T-helper 17 cell (primary cell): Measurements from ENCODE around the gene CSTF1. TPM values are rescaled to one million over a fixed set of nuclear protein-coding genes. Genes with fewer than 3 reads are reported as not detected.
A peak's percentile ranks its signal among the peaks of the same experiment; 100 is the strongest.
"Not testable (repeated sequence)": the region's sequence is repeated elsewhere in the genome, so short reads cannot be mapped to it uniquely, and the experiment has no call there.

Experiments
- ATAC-seq: fragments of 150-1000 bp; cut with Tn5 transposase; 2 replicates; pipeline ENCODE4 v1.10.0; 2021; ENCODE audit warnings: mild to moderate bottlenecking, moderate library complexity
- DNase-seq, 3 donors: peaks; one replicate each; pipeline versions ENCODE4 v3.0.0 to v3.0.0-alpha.2; 2020 to 2021
- H3K9me3 ChIP-seq: one replicate; pipeline ENCODE4 v1.7.0; 2013; ENCODE audit warnings: low read length, mild to moderate bottlenecking; ENCODE audit not compliant: control insufficient read depth, poor library complexity, severe bottlenecking
- H3K27ac Mint-ChIP-seq: one replicate; pipeline ENCODE4 v1.8.0; 2022; ENCODE audit warnings: mild to moderate bottlenecking, moderate library complexity, mixed read lengths
- H3K27me3 Mint-ChIP-seq: one replicate; pipeline ENCODE4 v1.8.0; 2022; ENCODE audit warnings: mixed read lengths
- H3K36me3 Mint-ChIP-seq: one replicate; pipeline ENCODE4 v1.8.0; 2022; ENCODE audit warnings: low read depth, mixed read lengths
- H3K4me1 Mint-ChIP-seq: one replicate; pipeline ENCODE4 v1.8.0; 2022; ENCODE audit warnings: mild to moderate bottlenecking, mixed read lengths
- H3K4me3 Mint-ChIP-seq: one replicate; pipeline ENCODE4 v1.8.0; 2022; ENCODE audit warnings: mild to moderate bottlenecking, moderate library complexity, mixed read lengths
- total RNA-seq, 4 donors: library from RNA in 2 of 4; stranded (reverse) in 2 of 4; gene quantifications; one replicate each; pipeline ENCODE4 v1.2.3 and lab custom pipeline; 2022 to 2026

Gene CSTF1
- total RNA-seq, 2 donors from 2014 or later, result 21.8 to 23.7 TPM

DNA sequence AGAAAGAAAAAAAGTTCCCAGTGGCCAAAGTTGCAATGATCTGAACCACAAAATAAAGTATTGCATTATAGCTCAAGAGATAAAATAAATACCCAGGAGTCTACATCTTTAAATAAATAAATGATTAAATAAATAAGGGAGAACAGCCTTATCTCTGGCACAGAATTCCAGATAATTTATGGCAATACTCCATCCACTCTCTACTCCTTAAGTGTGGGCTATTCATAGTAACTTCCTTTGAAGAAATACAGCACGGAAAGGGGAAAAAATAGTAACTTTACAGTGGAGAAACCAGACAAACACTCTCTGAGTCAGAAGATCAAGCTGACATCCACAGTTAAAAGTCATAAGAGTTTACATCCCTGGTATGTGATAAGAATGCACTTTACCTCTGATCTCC is 12.1 kb upstream of the CSTF1 start:
- H3K27ac Mint-ChIP-seq, result no peak overlapping the region
- ATAC-seq (no peak), DNase-seq (no peak)
- H3K4me1 Mint-ChIP-seq, result peaks cover 8% of the 10 kb centered on the region
- H3K36me3 Mint-ChIP-seq, result peaks cover 3% of the 10 kb centered on the region
- H3K4me3 Mint-ChIP-seq, result no peak overlapping the region
- H3K9me3 ChIP-seq, result no peaks in the 10 kb centered on the region
- no peaks in the 10 kb centered on the region for H3K27me3 Mint-ChIP-seq

DNA sequence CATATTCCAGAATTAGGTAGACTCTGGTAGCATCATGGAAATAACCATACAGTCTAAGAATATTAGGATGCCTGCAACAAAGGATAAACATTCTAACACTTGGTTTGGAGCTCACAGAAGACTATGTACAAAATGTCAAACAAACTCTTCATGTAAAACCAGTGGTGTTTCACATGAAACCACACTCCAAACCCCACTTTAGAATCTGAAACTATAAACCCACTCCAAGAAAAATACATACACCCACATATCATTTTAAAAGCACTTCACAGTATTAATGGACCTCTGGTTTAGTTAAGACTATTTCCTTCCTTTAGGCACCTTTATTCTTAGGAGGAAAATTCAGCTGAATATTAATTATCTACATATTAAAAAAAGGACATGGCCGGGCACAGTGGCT is 10.9 kb upstream of the CSTF1 start:
- no peak overlapping the region for H3K4me3 Mint-ChIP-seq
- H3K27ac Mint-ChIP-seq, result no peak overlapping the region
- H3K36me3 Mint-ChIP-seq, result peaks cover 3% of the 10 kb centered on the region
- ATAC-seq, result no peak
- H3K4me1 Mint-ChIP-seq, result peaks cover 4% of the 10 kb centered on the region
- no peaks in the 10 kb centered on the region for H3K27me3 Mint-ChIP-seq
- H3K9me3 ChIP-seq, result no peaks in the 10 kb centered on the region
- no peak for DNase-seq

DNA sequence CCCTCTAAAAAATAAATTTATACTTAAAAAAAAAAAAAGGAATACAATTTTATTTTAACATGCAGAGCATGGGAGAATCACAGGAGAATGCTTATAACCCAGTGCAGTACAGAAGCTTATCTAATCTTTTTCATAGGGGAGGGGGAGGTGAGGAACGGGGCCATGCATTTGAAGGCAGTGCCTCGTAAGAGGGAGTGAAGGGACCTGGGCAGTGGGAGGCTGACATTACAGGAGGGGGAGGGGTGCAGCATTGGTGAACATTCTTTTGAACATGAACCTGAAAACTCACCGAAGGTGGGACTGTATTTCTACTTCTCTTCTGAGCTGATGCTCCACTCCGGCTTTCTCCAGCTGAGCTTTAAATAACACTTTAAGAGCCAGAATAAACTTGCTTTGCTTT is 9.7 kb upstream of the CSTF1 start:
- H3K4me1 Mint-ChIP-seq, result peaks cover 4% of the 10 kb centered on the region
- no peak overlapping the region for H3K4me3 Mint-ChIP-seq
- H3K27me3 Mint-ChIP-seq, result no peaks in the 10 kb centered on the region
- peaks cover 3% of the 10 kb centered on the region for H3K36me3 Mint-ChIP-seq
- DNase-seq (no peak), ATAC-seq (no peak)
- H3K9me3 ChIP-seq, result no peaks in the 10 kb centered on the region
- no peak overlapping the region for H3K27ac Mint-ChIP-seq

DNA sequence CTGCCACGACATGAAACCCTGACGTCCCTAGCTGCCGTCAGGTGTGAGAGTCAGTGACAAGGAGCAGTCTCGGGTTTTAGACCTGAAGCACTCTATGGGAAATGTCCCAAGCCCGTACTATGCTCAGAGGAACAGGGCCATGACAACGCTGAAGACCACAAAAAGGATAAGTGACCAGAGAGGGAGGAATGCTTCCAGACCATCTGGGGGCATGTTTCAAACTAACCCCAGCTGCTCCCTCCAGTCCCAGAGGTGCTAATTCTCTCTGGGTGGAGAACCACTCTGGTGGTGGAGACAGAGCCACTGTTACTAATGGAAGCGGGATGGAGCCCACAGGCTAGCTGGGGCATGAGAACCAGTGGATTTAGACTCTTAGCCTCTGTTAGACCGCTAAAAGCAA is 9.1 kb upstream of the CSTF1 start:
- Mint-ChIP-seq H3K27ac (no peak overlapping the region), H3K27me3 (no peaks in the 10 kb centered on the region), H3K4me1 (peaks cover 4% of the 10 kb centered on the region), H3K4me3 (no peak overlapping the region), H3K36me3 (peaks cover 3% of the 10 kb centered on the region)
- ATAC-seq (no peak), DNase-seq (no peak)
- no peaks in the 10 kb centered on the region for H3K9me3 ChIP-seq

DNA sequence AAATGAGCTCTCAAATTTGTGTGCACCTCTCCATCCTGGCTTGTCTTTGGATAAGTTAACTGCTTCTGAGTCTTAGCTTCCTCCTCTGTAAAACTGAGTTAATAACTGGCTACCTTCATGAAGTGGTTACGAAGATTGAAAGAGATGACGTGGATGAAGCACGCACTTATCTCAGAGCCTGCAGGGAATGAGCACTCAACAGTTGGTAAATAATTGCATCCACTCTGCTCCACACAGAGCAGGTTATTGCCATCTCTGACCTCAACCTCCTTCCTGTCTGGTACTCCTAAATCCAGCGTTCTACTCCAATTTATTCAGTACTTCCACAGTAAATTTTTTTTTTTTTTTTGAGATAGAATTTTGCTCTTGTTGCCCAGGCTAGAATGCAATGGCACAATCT is 7.3 kb upstream of the CSTF1 start:
- H3K4me1 Mint-ChIP-seq, result peaks cover 10% of the 10 kb centered on the region

DNA sequence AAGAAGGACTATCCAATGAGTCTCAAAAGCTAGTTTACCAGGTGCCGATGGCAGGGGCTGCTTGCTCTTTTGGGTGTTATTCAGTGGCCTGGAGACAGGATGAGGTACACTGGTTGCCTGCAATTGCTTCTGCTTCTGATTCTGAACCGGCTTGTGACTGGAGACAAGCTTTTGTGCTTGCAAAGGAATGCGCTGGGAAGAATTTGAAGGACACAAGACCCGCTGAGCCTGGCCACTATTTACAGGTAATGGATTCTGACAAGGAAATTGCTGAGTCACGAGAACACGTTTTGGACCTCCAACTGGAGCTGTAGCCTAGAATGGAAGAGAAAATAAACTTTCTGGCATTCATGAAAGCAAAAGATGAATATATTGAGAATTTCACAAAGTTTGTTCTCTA is 6.2 kb upstream of the CSTF1 start:
- Mint-ChIP-seq H3K27ac (peak overlapping the region; percentile 70), H3K4me3 (no peak overlapping the region), H3K27me3 (no peaks in the 10 kb centered on the region), H3K4me1 (peaks cover 13% of the 10 kb centered on the region), H3K36me3 (peaks cover 9% of the 10 kb centered on the region)
- no peak for ATAC-seq
- H3K9me3 ChIP-seq, result no peaks in the 10 kb centered on the region
- no peak for DNase-seq

More for the DNA sequence above, 7.3 kb upstream of the CSTF1 start:
- H3K9me3 ChIP-seq, result no peaks in the 10 kb centered on the region
- H3K36me3 Mint-ChIP-seq, result peaks cover 9% of the 10 kb centered on the region
- H3K4me3 Mint-ChIP-seq, result no peak overlapping the region
- H3K27ac Mint-ChIP-seq, result no peak overlapping the region
- no peak for ATAC-seq
- no peak for DNase-seq
- H3K27me3 Mint-ChIP-seq, result no peaks in the 10 kb centered on the region

DNA sequence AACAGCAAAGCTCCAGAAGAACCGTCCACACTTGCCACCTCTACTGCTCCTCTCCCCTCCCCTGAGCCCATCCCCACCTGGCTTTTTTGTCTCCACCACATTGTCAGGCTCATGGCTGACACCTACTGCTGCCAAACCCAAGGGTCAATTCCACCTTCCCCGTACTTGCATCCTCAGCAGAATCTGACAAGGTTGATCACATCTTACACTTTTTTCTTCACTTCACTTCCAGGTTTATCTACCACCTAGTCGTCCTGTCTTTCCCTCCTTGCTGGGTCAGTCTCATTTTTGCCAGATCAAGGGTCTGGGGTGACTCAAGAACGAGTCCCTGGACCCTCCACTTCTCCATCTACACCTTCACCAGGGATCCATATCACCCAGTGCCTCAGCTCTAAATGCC is 3.6 kb upstream of the CSTF1 start:
- Mint-ChIP-seq H3K4me3 (no peak overlapping the region), H3K27ac (no peak overlapping the region), H3K27me3 (no peaks in the 10 kb centered on the region), H3K36me3 (peaks cover 9% of the 10 kb centered on the region), H3K4me1 (peaks cover 15% of the 10 kb centered on the region)
- ATAC-seq (no peak), DNase-seq (no peak)
- H3K9me3 ChIP-seq, result no peaks in the 10 kb centered on the region

DNA sequence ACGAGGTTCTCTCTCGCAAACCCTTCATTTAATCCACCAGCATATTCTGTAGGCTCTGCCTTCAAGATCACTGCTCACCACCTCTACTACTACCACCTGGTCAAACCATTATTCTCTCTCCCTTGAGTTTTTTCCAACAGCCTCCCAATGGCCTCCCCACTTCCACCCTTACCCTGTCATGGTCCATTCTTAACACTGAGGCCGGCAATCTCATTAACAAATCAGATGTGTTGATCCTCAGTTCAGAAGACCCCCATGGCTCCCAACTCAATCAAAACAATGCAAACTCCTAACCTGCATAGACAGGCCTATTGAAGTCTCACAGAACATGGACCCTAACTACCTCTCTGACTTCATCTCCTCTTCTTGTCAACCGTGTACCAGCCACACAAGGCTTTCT is 2.6 kb upstream of the CSTF1 start:
- Mint-ChIP-seq H3K4me3 (no peak overlapping the region), H3K27ac (no peak overlapping the region), H3K4me1 (peaks cover 20% of the 10 kb centered on the region), H3K36me3 (peaks cover 8% of the 10 kb centered on the region), H3K27me3 (no peaks in the 10 kb centered on the region)
- no peak for DNase-seq
- no peaks in the 10 kb centered on the region for H3K9me3 ChIP-seq
- no peak for ATAC-seq

DNA sequence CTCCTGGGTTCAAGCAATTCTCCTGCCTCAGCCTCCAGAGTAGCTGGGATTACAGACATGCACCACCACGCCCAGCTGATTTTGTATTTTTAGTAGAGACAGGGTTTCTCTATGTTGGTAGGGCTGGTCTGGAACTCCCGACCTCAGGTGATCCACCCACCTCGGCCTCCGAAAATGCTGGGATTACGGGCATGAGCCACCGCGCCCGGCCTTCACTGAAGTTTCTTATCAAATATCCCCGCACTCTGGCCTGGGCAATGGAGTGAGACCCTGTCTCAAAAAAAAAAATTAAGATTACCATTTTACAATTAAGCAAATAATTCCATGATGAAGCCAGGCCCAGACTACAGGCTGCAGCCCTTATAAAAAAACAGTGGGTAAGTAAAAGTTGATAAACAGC is 2.0 kb upstream of the CSTF1 start:
- not testable (repeated sequence) for H3K27ac Mint-ChIP-seq, H3K36me3 Mint-ChIP-seq, ATAC-seq, DNase-seq, H3K4me3 Mint-ChIP-seq, H3K9me3 ChIP-seq, H3K27me3 Mint-ChIP-seq
- peaks cover 22% of the 10 kb centered on the region for H3K4me1 Mint-ChIP-seq

DNA sequence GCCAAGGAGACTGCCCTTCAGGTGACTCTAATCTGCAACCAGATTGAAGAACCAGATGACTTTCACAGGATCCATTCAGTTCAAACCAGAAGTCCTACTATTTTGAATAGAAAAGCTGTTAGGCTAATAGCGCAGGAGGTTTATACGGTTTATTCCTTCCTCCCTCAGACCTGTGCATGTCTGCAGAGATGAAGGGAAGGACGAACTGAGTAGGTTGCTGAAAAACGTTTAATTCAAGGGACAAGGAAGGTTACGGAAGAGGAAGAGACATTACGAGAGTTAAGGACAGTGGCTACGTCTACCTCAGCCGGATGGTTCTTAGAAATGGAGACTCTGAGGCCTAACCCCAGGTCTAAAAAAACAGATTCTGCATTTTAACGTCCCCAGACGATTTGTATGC is 1.4 kb upstream of the CSTF1 start:
- H3K27ac Mint-ChIP-seq, result no peak overlapping the region
- peaks cover 22% of the 10 kb centered on the region for H3K4me1 Mint-ChIP-seq
- H3K27me3 Mint-ChIP-seq, result no peaks in the 10 kb centered on the region
- H3K36me3 Mint-ChIP-seq, result peaks cover 6% of the 10 kb centered on the region
- H3K9me3 ChIP-seq, result no peaks in the 10 kb centered on the region
- no peak for DNase-seq
- H3K4me3 Mint-ChIP-seq, result no peak overlapping the region
- ATAC-seq, result no peak

DNA sequence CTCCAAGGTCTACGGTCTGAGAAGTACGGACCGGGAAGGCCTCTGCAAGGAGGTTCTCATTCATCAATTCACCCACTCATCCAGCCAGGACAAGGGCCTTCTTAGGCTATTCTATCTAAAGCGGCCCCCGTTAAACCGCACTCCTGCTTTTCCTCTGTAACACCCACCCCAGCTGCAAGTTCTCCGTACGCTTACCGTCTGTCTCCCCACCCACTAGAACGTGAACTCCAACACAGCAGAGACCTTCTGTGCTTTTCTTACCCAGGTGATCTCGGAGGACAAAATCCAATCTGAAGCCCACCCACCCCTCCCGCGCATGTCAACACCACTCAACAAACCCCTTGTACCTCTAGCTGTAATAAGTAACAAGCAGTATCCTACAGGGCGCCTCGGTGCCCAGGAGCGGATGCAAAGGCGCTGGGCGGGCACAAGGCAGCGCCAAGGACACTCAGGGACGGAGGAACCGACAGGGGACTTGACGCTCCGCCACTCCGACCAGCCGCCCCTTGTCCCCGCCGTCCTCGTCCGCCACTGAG is 781 bp upstream of the CSTF1 start:
- Mint-ChIP-seq H3K4me3 (no peak overlapping the region), H3K36me3 (peaks cover 6% of the 10 kb centered on the region), H3K27me3 (no peaks in the 10 kb centered on the region), H3K27ac (no peak overlapping the region), H3K4me1 (peaks cover 22% of the 10 kb centered on the region)
- ATAC-seq (peak; percentile 19), DNase-seq (no peak)
- H3K9me3 ChIP-seq, result no peaks in the 10 kb centered on the region

DNA sequence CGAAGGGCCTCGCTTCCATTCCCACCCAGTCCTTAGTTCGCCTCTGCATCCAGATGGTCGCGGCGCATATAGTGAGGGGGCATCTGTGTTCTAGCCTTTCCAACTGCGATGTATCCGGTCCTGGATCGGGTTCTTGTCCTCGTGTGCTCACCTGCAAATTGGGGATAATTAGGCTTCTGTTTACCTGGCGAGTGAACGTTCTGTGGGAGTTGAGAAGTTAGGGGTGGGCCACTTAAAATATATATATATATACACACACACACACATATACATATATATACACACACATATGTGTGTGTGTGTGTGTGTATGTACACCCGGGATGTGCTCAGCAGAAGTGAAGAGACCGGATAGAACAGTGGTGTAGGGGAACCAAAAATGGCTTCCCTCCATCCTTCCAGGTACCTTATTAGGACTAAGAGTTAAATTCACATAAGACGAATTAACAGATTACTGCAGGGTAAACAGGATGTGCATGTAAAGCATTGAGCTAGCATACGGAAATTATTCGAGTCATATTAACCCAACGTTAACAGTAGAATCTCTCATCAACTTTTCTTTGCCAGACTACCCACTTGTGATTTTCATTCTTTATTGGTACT is 537 bp downstream of the CSTF1 start:
- H3K9me3 ChIP-seq, result no peaks in the 10 kb centered on the region
- H3K4me3 Mint-ChIP-seq, result no peak overlapping the region
- H3K36me3 Mint-ChIP-seq, result peaks cover 9% of the 10 kb centered on the region
- H3K27ac Mint-ChIP-seq, result no peak overlapping the region
- DNase-seq, result no peak
- peak; percentile 18 for ATAC-seq
- H3K27me3 Mint-ChIP-seq, result no peaks in the 10 kb centered on the region
- H3K4me1 Mint-ChIP-seq, result peaks cover 24% of the 10 kb centered on the region

DNA sequence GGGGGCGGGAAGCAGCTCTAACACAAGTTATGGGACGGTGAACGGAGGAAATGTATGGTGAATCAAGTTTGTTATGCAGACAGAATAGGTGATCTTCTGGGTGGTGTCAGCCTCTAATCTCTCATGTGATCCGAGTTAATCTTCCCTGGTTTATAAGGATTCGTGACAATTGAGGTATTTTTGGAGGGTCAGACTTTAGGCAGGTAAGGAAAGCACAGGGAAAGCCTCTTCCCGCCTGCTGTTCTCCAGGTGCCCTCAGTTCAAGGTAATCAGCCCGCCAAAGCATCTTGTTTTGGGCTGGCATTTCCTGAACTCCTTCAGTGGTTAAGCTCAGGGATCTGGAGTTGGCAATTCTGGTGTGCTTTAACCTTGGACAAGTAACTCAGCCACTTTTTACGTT is 1.2 kb downstream of the CSTF1 start:
- no peak overlapping the region for H3K27ac Mint-ChIP-seq
- peaks cover 24% of the 10 kb centered on the region for H3K4me1 Mint-ChIP-seq
- no peak for DNase-seq
- H3K27me3 Mint-ChIP-seq, result no peaks in the 10 kb centered on the region
- no peak for ATAC-seq
- peaks cover 9% of the 10 kb centered on the region for H3K36me3 Mint-ChIP-seq
- H3K9me3 ChIP-seq, result no peaks in the 10 kb centered on the region
- no peak overlapping the region for H3K4me3 Mint-ChIP-seq

DNA sequence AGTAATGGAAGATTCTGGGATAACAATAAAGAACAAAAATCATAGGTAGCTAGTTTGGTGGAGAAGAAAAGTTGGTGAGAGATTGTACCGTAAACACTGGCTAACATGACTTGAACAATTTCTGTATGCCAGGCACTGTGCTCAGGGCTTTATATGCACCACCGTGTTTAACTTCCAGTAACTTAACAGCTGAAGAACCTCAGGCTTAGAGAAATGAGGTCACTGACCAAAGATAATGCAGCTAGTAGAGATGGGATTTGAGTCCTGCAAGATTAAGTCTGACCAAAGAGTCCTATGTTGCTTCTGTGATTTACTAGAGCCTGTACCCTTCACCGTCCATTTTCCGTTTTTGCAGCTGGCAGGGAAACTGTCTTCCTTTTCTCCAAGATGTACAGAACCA is 2.7 kb downstream of the CSTF1 start:
- H3K4me3 Mint-ChIP-seq, result no peak overlapping the region
- DNase-seq, result no peak
- H3K27ac Mint-ChIP-seq, result no peak overlapping the region
- ATAC-seq, result no peak
- no peaks in the 10 kb centered on the region for H3K9me3 ChIP-seq
- H3K27me3 Mint-ChIP-seq, result no peaks in the 10 kb centered on the region
- peaks cover 5% of the 10 kb centered on the region for H3K36me3 Mint-ChIP-seq
- H3K4me1 Mint-ChIP-seq, result peaks cover 20% of the 10 kb centered on the region
